H1 (cell line): ENCODE results near the gene SYT6.

Experiments used
- ATF3 ChIP-seq: IDR thresholded peaks from 2 replicates; pipeline ENCODE4 v1.6.1; 2011; ENCODE audit warnings: low read depth, mild to moderate bottlenecking, low read length; ENCODE audit not compliant: insufficient read depth
- CHD1 ChIP-seq: IDR thresholded peaks from 2 replicates; pipeline ENCODE4 v1.6.1; 2012; ENCODE audit warnings: low read depth, low read length, improper control_type of control experiment
- CTCF ChIP-seq, 3 experiments: IDR thresholded peaks; 1 replicate in 2 of 3; 2 replicates in 1 of 3; pipeline versions ENCODE4 v1.5.1 to v1.6.1; 2011; ENCODE audit warnings: low read length in 3 of 3, mild to moderate bottlenecking in 3 of 3, inconsistent platforms in 2 of 3, low read depth in 1 of 3, moderate library complexity in 1 of 3; ENCODE audit not compliant: insufficient read depth in 1 of 3; ENCODE audit errors: control extremely low read depth in 1 of 3
- EZH2 ChIP-seq: fragments of 200-600 bp; sonication (generic); IDR thresholded peaks from 2 replicates; pipeline ENCODE4 v1.7.1; 2012; ENCODE audit warnings: low read depth, mild to moderate bottlenecking, moderate library complexity, low read length, inconsistent platforms; ENCODE audit not compliant: severe bottlenecking
- GABPA ChIP-seq: IDR thresholded peaks from 2 replicates; pipeline ENCODE4 v1.6.1; 2011; ENCODE audit warnings: mild to moderate bottlenecking, low read length, moderate library complexity, borderline replicate concordance; ENCODE audit not compliant: insufficient read depth
- JUND ChIP-seq: IDR thresholded peaks from 2 replicates; pipeline ENCODE4 v1.6.1; 2011; ENCODE audit warnings: mild to moderate bottlenecking, improper control_type of control experiment, low read length
- POLR2A ChIP-seq, 2 experiments: IDR thresholded peaks; 1 replicate in 1 of 2; 2 replicates in 1 of 2; pipeline ENCODE4 v1.6.1; 2011; ENCODE audit warnings: low read depth in 2 of 2, low read length in 2 of 2, mild to moderate bottlenecking in 2 of 2; ENCODE audit errors: control extremely low read depth in 1 of 2
- RNF2 ChIP-seq: fragments of 200-900, 300-1000 bp; sonication (generic); IDR thresholded peaks from 2 replicates; pipeline ENCODE4 v1.7.1; 2016; ENCODE audit warnings: borderline replicate concordance, low read depth, mild to moderate bottlenecking, antibody characterized with exemption, low read length; ENCODE audit not compliant: poor library complexity, severe bottlenecking; ENCODE audit errors: missing control alignments
- SIRT6 ChIP-seq: IDR thresholded peaks from one replicate; pipeline ENCODE4 v1.7.1; 2012; ENCODE audit warnings: low read length, inconsistent platforms
- SP1 ChIP-seq: IDR thresholded peaks from 2 replicates; pipeline ENCODE4 v1.6.1; 2011; ENCODE audit warnings: low read depth, low read length

GRCh38 chr1:114173680-114174079, 20.0 kb upstream of the SYT6 start:
- TF ChIP-seq EZH2 (no peak), ATF3 (no peak), SIRT6 (no peak), CTCF (IDR thresholded peaks at IDR 0.05; ENCODE audit: control extremely low read depth in 1 of 3, insufficient read depth in 1 of 3, low read depth in 1 of 3, low read length in 3 of 3) (no peak), GABPA (no peak), POLR2A (IDR thresholded peaks at IDR 0.05; ENCODE audit: control extremely low read depth in 1 of 2, low read depth in 2 of 2, low read length in 2 of 2) (no peak), CHD1 (no peak), JUND (no peak), SP1 (no peak), RNF2 (no peak)
